Glomerular visceral epithelial cell (primary cell): ENCODE measurements around the gene ZP2.
"Not testable (repeated sequence)": the region's sequence is repeated elsewhere in the genome, so short reads cannot be mapped to it uniquely, and the experiment has no call there.

Source experiments
- DNase-seq: peaks from one replicate; pipeline ENCODE4 v3.0.0-alpha.2; 2016; ENCODE audit errors: extremely low spot score

ZP2 gene

DNA sequence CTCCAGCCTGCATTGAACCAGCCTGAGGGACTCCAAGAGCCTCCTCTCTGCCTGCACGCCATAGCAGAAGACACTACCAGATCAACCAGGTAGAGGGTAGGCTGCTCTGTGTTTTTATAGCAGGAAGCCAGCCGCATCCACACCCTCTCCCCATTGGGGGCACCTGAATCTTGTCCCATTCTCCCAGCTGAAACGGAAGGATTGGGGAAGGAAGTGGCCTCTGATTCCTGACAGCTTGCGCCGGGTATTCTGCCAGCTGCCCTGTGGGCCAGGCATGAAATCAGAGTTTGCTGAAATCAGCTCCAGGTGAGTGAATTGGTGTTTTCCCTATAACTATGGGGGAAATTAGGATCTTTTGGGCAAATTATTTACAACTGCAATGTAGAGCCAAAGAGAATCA is at the start of gene ZP2:
TSS of gene ZP2 (minus strand) at position 89 of the 400 bp plus-strand sequence. CDS start at position 62, 27 bp downstream.
- no peak for DNase-seq

DNA sequence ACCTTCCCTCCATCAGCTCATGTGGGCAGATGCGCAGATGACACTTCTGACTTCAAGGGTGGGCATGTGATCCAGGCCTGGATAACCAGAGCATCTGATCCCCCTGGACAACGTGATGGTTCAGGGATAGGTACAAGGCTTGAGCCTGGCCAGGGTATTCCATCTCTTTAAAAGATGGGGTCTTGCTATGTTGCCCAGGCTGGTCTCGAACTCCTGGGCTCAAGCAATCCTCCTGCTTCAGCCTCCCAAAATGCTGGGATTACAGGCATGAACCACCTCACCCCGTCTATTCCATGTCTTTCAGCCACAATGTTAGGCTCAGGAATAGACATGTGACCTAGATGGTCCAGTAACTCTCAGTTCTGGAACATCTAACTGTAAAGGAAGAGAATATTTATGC is 45.9 kb upstream of the ZP2 start:
- DNase-seq: no peak

DNA sequence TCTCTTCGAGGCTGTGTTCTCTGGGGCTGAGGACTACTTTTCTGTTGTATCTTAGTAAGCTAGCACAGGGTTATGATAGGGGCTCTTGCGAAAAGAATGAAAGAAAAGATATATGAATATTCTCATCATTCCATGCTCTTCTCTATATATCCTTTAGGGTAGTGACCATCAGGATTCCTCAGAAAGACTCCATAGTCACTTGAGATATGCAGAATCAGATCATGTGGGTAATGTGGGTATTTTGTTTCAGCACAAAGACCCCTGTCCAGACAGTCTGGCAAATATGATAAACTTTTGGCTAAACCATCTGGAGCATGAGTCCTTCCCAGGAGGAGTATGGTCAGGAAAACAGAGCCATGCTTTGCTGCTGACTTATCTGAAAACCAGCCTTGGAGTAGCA is 45.3 kb upstream of the ZP2 start:
- DNase-seq: no peak

DNA sequence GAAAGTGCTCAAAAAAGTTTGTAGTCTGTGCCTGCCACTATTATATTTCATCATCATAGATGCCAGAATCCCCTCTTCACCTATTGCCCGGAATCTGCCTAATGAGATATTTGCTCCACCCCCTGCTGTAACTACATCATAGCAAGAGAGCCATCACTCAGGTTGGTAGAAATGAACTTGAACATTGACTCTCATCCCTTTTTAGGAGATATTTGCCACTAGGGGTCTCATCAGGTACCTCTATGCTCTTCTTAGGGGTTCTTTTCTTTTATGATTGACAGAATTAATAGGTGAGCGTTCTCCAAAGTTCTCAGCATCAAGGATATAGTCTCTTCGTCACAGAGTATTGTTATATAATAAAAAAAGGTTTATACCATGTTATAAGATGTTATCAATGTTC is 42.1 kb upstream of the ZP2 start:
- DNase-seq: no peak

DNA sequence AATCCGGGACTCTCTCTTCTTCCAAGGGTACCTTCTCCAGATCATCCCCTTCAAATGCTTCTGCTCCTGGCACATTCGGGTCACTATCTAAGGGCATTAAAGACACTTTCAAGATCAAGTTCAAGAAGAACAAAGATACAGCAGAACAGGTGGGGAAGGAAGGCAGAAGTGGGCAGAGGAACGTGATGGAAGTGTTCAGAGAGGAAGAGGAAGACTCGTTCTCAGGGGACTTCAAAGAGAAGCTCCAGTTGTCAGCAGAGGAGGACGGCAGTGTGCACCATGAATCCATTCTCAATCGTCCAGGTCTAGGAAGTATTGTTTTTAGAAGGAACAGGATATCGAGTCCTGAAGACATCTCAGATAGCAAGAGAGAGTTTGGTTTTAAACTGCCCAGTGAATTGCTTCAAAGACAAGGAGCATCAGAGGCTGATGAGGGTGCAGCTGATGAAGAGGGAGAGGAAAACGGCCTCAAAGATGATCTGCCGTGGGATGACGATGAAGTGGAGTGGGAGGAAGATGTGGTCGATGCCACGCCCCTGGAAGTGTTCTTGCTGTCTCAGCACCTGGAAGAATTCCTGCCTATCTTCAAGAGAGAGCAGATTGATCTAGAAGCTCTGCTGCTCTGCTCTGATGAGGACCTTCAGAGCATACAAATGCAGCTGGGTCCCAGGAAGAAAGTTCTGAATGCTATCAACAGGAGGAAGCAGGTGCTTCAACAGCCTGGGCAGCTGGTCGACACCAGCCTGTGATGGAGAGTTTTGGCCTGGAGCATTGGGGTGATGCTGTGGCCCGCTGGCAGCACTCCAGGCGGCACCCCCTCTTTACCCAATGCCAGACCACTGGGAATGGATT is 38.9 kb upstream of the ZP2 start:
- DNase-seq: no peak

DNA sequence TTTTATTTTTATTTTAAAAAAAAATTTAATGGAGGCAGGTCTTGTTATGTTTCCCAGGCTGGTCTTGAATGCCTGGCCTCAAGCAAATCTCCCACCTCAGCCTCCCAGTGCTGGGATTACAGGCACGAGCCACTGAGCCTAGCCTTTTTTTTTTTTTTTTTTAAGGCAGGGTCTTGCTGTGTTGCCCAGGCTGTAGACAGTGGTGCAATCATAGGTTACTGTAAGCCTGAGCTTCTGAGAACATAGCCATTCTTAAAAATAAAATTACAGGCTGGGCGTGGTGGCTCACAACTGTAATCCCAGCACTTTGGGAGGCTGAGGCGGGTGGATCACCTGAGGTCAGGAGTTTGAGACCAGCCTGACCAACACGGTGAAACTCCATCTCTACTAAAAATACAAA is 36.8 kb upstream of the ZP2 start:
- DNase-seq: not testable (repeated sequence)

DNA sequence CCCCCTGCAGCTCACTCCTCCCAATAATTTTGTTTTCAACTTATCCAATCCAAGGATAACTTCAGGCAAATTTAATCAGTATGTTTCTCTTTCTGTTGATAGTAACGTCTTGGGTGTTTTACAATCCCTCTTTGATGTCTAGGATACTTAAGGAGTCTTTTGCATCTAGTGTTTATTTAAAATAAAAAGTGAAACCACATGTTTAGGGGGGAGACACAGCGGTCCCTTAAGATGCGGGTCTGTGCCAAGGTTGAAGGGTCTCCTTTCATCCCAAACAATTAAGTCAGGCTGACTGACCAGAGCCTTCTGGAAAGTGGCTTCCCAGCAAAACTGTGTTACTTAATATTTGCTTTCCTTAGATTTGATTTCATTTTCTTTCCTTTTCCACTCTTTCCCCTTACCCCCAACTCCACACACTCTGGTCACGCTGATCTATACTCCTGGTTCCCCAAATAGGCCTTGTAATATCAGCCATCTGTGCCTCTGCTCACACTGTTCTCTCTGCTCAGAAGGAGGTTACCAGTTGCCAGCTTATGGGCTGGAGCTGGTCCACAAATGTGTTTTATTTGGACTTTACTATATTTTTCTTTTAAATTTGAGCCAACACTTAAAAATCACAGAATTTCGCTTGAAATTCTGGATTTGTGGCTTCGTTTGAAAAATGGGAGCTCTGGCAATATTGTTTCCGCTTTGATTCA is 33.3 kb upstream of the ZP2 start:
- DNase-seq: no peak

DNA sequence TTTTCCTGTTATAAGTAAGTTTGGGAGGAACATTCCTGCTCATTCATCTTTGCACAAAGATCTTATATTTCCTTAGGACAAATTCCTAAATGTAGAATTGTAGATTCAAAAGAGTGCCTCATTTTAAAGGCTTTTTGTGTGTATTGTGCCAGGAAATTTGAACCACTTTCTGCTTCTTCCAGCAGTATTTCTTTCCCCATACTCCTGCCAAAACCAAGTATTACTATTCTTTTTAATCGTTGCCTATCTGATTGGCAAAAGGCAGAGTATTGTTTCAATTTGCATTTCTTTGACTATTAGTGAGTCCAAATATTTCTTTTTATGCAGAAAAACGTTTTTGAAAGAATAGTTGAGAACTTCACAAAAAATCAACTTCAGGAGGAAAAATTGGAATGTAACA is 31.4 kb upstream of the ZP2 start:
- no peak for DNase-seq

DNA sequence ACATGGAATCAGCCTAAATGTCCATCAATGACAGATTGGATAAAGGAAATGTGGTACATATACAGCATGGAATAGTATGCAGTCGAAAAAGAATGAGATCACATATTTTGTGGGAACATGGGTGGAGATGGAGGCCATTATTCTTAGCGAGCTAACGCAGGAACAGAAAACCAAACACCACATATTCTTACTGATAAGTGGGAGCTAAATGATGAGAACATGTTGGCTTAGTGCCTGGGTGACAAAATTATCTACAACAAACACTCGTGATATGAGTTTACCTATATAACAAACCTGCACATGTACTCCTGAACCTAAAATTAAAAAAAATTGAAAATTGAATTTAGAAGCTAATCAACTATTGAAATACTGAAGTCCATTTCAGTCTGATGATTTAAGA is 28.3 kb upstream of the ZP2 start:
- DNase-seq: no peak

DNA sequence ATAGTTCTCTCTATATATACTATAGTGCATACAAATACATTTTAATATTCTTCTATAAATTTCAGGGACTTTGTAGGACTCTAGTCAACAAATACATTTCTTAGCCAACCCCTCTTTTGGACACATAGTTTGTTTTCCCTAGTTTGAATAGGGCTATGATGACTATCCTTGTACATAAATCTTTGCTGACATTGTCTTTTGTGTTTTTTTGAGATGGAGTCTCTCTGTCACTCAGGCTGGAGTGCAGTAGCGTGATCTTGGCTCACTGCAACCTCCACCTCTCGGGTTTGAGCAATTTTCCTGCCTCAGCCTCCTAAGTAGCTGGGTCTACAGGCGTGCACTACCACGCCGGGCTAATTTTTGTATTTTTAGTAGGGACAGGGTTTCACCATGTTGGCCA is 25.5 kb upstream of the ZP2 start:
- DNase-seq: no peak

DNA sequence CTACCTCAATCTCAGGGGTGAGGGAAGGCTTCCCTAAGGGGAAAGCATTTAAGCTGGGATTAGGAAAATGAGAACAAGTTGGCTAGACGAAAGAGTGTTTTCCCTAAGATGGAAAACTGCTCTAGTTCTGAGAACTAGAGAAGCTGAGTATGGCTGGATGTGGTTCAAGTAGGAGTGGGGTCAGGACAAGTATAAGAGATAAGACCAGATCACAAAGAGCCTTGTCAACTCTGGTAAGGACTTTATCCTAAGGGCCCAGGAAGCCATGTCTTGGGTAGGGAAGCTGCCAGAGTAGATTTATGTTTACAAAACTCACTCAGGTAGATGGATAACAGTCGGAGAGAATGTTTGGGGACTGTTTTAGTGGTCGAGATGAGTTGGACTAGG is 23.8 kb upstream of the ZP2 start:
- no peak for DNase-seq

DNA sequence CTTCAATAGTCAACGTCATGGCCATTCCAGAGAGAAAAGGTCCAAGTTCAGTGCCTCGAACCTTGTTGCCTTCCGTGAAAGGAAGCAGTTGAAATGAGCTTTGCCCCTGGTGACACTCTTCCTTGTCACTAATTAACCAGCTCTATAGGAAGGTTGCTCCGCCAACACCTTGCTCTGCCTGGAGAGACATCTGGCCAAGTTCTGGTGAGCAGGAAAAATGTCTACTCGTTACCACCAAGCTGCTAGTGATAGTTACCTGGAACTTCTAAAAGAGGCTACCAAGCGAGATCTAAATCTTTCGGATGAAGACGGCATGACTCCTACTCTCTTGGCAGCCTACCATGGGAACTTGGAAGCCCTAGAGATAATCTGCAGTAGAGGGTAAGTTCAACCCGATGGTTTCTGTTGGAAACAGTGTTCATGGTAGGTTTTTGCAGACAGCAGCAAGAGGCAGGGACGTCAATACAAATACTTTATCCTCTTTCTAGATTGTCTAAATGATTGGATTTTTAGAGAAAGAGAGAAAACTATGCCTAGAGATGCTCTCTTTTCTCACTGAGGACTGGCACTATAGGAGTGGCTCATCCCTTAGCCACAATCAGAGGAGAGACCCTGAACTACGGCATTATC is 22.3 kb upstream of the ZP2 start, which contains the start of gene ANKS4B:
TSS of gene ANKS4B (plus strand) at position 179 of the 630 bp plus-strand sequence. CDS start at position 218, 39 bp downstream.
- no peak for DNase-seq

DNA sequence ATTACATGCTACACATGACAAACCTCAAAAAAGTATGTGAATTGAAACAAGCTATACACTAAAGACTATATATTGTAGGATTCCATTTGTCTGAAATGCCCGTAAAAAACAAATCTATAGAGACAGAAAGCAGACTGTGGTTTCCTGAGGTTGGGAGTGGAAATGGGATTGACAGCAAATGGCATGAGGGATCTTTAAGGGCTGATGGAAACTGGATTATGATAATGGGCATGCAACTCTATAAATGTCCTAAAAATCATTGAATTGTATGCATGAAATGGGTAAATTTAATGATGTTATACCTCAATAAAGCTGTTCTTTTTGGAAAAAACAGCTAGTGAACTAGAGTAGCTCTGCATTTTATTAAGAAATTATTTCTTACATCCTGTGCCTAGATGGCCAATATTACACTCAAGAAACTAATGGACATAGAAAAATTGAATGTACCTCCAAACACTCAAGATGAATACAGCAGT is 21.7 kb upstream of the ZP2 start:
- no peak for DNase-seq

DNA sequence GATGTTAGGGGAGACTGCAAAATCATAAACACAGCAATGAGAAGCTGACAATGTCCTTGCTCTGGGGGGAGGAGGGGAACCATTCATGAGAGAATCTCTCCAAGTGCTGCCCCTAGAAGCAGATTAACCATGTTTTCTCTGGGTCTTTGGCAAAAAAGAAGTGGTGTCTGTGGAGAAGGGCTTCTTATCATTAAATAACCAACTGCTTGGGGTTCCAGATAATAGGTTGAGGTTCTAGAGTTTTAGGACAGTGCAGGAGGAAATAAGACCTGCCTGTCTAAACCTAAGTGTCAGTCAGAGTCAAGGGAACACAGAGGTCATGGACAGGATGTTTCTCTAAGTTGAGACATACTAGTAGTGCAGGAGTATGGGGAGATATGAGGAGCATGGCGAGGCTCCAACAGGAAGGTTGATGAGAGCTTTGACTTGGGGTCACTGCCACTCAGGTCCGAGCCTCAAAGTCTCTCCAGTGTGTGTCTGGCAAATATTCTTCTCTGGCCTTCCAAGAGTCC is 17.0 kb upstream of the ZP2 start:
- DNase-seq: no peak

DNA sequence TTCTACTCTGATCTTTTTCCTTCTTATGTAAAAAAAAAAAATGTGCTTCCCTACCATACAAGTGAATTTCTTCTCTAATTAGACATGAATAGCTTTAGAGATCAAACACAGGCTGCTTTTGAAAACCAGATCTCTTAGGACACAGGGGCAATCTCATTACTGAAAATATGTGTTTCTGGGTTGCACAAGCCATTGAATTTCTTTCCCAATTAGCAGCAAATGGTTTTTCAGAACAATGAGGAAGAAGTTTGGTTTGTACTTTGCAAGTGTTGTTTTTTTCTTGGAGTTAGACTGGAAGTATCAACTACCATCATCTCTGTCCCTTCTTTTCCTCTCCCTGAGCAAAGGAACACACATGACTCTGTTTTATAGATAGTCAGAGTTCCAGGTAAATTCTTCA is 16.5 kb upstream of the ZP2 start:
- DNase-seq: no peak

DNA sequence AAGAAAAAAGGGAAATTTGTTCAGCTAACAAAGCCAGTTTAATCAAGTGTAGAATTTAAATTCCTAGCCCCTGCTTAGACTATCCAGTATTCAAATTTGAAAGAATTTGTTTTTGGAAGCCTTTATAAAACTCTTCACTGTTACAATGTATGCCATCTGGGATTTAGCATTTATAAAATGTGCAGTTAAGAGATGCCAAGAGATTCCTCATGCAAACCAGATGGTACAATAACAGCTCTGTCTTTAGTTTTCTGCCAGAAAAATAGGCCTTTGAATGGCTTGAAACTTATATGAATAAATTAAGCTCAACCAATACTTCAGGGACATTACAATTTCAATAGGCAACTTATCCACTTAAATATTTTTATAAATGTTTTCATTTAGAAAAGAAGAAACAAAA is 15.4 kb upstream of the ZP2 start:
- no peak for DNase-seq

DNA sequence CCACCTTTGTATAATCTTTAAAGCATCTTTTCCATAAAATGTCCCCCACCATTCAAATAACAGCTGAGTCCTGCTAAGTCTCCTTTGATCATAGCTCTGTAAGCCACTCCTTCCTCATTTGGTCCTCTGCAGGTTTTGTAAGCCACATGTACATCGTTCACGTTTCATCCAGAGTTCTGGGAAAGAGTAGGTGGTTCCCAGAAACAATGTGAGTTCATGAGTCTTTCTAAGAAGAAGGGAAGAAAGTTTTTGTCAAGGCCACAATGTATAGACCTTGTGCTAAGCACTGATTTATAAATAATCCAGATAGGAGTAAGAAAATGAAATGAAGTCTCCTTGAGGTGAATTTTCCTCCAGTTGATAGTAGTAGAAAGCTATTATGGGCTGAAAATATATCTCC is 13.4 kb upstream of the ZP2 start:
- no peak for DNase-seq

DNA sequence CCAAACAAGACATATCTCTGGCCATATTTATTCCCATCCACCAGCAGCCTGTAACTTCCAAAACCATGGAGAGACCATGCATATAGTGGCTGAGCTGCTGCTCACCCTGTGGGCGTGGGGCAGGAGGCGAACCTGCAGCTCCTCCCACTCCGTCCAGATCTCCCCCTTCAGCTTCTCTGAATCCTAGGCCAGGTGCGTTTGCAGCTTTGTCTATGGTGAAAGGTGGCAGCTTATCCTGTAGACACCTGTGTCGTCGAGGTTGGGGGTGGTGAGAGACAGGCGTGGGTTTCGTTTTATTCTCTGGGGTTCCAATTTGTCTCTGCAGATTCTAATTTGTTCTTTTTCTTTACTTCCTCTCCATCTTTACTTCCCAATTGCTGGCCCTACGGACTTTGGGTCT is 12.4 kb upstream of the ZP2 start:
- DNase-seq: no peak

DNA sequence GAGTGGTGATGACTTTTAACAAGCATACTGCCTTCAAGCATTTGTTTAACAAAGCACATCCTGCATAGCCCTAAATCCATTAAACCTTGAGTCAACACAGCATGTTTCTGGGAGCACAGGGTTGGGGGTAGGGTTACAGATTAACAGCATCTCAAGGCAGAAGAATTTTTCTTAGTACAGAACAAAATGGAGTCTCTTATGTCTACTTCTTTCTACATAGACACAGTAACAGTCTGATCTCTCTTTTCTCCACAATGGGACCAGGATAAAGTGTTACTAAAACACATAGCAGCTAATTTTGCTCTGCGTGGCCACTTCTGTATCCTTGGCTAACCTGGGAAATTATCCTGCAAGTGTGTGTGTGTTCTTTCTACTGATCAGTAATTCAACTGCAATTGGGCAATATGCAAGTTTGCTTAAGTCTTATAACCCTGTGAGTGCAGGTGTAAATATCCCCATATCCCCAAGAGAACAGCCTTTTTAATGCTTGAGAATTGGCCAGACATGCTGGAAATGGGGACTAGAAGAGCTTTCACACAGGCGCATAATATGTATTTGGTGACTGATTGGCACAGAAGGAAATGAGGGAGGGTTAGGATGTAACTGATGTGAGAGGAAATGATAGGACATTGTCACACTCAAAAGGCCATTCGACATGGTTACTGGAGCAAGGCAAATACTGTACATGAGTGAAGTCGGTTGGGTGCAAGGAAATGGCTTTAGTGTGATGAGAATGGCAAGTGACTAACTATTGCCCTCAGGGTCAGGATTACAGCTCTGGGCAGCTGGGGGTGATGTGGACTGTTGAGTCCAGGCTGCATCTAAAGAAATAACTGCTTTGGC is 11.3 kb upstream of the ZP2 start:
- no peak for DNase-seq

DNA sequence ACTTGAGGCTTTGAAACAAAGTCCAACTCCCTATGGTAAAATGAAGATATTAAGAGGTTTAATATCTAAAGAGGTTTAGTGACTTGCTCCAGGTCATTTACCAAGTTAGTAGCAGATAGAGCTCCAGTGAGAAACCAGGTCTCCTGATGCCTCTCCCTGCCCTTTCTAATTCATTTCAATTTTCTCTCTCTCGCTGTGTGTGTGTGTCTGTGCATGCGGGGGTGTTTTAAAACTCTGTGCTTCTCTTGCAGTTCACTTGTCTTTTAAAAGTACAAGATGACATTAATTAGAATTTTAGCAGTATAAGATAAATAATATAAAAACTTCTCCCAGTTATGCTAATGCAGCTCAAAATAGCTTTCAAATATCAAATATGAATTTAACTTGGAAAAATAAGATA is 8.2 kb upstream of the ZP2 start:
- DNase-seq: no peak

DNA sequence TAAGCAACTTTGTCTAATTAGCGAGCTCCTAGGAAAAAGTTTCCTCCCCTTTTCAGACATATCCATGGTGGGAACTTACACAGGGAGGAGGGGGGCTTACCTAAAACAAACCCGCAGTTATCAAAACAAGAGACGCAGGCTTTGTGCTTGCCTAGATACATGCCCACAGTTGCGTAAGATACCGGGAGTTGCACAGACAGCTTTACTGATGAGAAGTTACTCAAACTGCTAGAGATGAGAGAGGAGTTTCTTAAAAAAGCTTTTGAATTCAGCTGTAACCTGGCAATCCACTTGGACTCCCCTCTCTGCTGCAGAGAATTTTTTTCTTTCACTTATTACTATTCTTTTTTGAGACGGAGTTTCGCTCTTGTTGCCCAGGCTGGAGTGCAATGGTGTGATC is 6.8 kb upstream of the ZP2 start:
- no peak for DNase-seq

DNA sequence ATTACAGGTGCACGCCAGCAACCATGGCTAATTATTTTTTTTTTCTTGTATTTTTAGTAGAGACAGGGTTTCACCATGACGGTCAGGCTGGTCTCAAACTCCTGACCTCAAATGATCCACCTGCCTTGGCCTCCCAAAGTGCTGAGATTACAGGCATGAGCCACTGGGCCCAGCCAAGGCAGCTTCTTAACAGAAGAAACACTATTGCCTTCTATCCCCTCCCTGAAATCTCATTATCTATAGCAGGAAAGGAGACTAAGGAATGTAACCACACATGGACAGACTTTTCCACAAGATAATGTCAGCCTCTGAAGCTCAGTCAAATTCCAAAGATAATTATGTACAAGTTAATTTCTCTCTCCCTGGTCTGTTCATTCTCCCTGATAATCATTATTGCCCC is 5.7 kb upstream of the ZP2 start:
- DNase-seq: no peak
